ENCODE data around the gene PLBD1.

Gene PLBD1

DNA sequence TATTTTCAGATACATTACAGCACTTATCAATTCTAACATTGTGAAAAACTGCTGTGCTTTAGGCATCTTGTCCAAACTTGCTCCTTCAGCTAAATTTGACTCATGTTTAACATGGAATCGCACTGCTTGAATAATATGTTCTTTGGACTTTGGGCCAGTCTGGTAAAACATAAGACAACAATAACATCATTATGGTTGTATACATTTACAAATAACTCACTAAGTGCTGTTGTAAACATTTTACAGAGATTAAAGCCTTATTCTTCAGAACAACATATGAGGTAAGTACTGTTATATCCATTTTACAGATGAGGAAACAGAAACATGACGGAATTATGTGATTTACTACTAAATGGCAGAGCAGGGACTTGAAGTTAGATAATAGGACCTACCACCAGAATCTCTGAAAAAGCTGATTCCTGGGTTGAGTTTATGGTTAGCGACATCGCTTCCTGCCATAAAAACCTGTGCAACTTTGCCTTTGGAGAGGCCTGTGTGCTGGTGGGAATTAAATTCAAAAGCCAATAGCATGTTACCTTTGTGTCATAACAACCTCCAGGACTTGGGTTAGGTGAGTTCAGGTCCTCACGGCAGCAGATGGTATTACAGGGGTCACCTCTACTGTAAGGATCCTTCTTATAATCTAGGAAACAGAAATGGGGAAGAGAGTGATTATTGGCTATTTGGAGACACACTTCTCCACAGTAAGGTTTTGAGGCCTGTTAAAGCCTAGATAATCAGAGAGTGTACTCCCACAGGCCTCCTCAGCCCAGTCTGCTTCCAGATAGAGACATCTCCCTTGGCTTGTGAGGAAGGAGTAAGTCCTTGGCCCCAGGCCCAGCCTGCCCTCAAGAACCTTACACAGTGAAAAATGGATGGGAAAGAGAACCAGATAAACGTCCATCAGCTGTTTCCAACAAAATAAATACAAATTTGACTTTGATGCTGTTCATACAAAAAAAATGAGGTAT, 61.8 kb downstream of the PLBD1 start:
- no peak for DNase-seq (ENCODE audit: low read depth in 2 of 2)

GRCh38 chr12:14495326-14495725, 72.4 kb downstream of the PLBD1 start:
- DNase-seq (ENCODE audit: low read depth in 2 of 2): no peak

DNA sequence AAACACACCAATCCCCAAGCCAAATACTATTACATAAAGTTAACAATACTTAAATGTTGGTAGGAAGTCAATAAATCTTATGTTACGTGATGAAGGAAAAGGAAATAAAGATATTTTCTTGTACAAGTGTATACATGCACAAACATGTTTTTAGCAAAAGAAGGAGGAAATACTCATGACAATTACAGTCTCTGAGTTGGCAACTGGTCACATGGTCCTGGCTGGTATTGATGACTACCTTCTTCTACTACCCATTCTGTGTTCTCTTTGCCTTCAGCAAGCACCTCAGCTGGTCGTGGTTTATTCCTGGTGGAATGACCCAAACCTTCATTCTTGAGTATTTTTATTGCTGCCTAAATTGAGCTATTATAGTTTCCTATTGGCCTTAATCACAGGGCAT, 84.8 kb downstream of the PLBD1 start:
- DNase-seq (ENCODE audit: low read depth in 2 of 2): no peak

DNA sequence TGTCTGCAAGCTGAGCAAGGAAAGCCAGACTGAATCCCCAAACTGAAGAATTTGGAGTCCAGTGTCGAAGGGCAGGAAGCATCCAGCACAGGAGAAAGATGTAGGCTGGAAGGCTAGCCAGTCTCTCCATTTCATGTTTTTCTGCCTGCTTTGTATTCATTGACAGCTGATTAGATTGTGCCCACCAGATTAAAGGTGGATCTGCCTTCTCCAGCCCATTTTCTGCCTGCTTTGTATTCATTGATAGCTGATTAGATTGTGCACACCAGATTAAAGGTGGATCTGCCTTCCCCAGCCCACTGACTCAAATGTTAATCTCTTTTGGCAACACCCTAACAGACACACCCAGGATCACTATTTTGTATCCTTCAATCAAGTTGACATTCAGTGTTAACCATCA, 85.3 kb downstream of the PLBD1 start:
- no peak for DNase-seq (ENCODE audit: low read depth in 2 of 2)

- no peak for DNase-seq (ENCODE audit: low read depth in 2 of 2)
Measured at GRCh38 chr12:14481201-14481600, 86.5 kb downstream of the PLBD1 start.

DNA sequence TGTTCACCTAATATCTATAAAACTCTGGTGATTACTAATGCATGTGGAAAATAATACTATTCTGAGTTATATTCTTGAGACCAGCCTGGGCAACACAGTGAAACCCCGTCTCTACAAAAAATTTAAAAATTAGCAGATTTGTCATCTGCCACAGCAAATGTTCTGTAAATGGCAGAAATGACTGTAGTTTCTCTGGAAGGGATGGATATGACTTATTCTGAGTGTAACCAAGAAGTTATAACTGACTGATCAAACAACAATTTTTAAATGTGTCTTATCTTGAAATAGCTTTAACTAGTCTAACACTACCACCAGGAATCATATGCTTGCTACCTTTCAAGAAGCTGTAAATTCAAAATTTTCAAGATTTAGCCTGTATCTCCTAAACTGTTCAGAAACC, 88.7 kb downstream of the PLBD1 start:
- DNase-seq (ENCODE audit: low read depth in 2 of 2): no peak

GRCh38 chr12:14473707-14474287, 93.9 kb downstream of the PLBD1 start:
- peak; percentile 4 to 7 for DNase-seq (ENCODE audit: low read depth in 2 of 2)

GRCh38 chr12:14471497-14471896, 96.2 kb downstream of the PLBD1 start:
- DNase-seq (ENCODE audit: low read depth in 2 of 2): no peak

DNA sequence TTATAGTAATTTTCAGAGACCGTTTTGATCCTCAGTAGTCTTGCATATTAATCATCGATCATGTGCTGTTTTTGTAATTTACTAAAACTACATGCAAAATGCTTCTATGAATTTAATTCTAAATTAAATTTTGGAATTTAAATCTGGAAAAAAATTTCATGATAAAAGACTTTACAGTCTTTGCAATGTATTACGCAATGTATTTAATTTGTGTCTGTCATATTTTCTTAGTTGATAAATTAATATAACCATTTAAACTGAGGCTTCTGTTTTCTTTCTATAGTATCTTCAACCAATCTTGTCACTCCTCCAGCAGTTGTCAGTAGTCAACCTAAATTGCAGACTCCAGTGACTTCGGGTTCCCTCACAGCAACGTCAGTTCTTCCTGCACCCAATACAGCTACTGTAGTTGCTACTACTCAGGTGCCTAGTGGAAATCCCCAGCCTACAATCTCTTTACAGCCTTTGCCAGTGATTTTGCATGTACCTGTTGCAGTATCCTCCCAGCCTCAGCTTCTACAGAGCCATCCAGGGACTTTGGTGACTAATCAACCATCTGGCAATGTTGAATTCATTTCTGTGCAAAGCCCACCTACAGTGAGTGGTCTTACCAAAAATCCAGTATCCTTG, 107.4 kb downstream of the PLBD1 start:
- DNase-seq (ENCODE audit: low read depth in 2 of 2): no peak

DNA sequence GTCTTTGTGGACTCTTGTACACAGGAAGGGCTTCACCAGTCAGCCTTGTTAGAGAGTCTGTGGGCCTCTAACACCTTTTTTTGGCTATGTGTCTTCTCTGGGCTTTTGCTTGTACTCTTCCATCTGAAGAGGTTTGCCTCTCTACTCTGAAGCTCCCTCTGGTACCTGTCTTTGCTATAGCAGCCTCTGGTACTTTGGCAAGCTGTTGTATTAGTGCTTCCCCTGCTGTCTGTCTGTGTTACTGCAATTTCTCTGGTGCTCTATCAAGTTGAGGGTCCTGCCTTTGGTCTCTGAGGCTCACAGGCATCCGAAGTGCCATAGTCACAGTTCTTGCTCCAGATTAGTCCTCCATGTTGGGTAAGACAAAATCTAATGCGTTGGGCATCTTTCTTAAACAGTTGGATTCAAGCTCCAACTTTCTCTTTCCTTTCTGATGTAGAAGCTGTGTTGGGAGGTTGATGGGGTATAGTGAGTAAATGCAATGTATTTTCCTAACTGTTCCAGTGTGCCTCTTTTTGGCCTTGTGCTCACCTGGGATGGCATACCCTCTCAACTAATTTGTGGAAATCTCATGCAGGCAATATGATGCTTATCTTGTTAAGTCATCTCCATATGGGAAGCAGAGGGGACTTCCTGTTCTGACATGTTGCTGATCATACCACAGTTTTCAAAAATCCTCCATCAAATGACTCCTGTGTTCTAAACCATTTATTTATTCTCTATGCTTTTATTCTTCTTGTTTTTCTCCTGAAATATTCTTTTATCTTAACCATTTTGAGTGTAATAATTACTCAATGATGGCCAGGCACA, 113.4 kb downstream of the PLBD1 start:
- DNase-seq (ENCODE audit: low read depth in 2 of 2): peak; percentile 9 to 10

Measured in fibroblast of skin of left quadriceps (primary cell).